Activated T-cell treated with anti-CD3 and anti-CD28 coated beads, Interleukin-2, amount 50 U/mL, for 24 hours (primary cell): ENCODE results near the gene ADAD2.
"Not testable (repeated sequence)": the region's sequence is repeated elsewhere in the genome, so short reads cannot be mapped to it uniquely, and the experiment has no call there.

ENCODE experiments used
- DNase-seq: peaks from one replicate; pipeline ENCODE4 v3.0.0-alpha.2; 2020
- H3K27ac Mint-ChIP-seq: 2 replicates; pipeline ENCODE4 v1.8.0; 2020; ENCODE audit warnings: mild to moderate bottlenecking, mixed read lengths
- H3K27me3 Mint-ChIP-seq: 2 replicates; pipeline ENCODE4 v1.8.0; 2020; ENCODE audit warnings: mixed read lengths
- H3K36me3 Mint-ChIP-seq: 2 replicates; pipeline ENCODE4 v1.8.0; 2020; ENCODE audit warnings: low read depth, mixed read lengths
- H3K4me1 Mint-ChIP-seq: 2 replicates; pipeline ENCODE4 v1.8.0; 2020; ENCODE audit warnings: low read depth, mixed read lengths
- H3K4me3 Mint-ChIP-seq: 2 replicates; pipeline ENCODE4 v1.8.0; 2020; ENCODE audit warnings: mild to moderate bottlenecking, moderate library complexity, mixed read lengths
- H3K9me3 Mint-ChIP-seq: 2 replicates; pipeline ENCODE4 v1.8.0; 2020; ENCODE audit warnings: mixed read lengths

Gene ADAD2

GRCh38 chr16:84197466-84198128 lies 6.6 kb downstream of the ADAD2 start:
- DNase-seq: no peak
- no peak overlapping the region for H3K4me3 Mint-ChIP-seq
- no peaks in the 10 kb centered on the region for H3K27me3 Mint-ChIP-seq
- H3K36me3 Mint-ChIP-seq: no peaks in the 10 kb centered on the region
- no peaks in the 10 kb centered on the region for H3K9me3 Mint-ChIP-seq
- H3K27ac Mint-ChIP-seq: no peak overlapping the region
- peaks cover 18% of the 10 kb centered on the region for H3K4me1 Mint-ChIP-seq

GRCh38 chr16:84198401-84198800 lies 7.4 kb downstream of the ADAD2 start:
- Mint-ChIP-seq H3K4me1 (peaks cover 14% of the 10 kb centered on the region), H3K27me3 (no peaks in the 10 kb centered on the region), H3K36me3 (no peaks in the 10 kb centered on the region), H3K9me3 (no peaks in the 10 kb centered on the region), H3K27ac (no peak overlapping the region), H3K4me3 (no peak overlapping the region)
- no peak for DNase-seq

DNA sequence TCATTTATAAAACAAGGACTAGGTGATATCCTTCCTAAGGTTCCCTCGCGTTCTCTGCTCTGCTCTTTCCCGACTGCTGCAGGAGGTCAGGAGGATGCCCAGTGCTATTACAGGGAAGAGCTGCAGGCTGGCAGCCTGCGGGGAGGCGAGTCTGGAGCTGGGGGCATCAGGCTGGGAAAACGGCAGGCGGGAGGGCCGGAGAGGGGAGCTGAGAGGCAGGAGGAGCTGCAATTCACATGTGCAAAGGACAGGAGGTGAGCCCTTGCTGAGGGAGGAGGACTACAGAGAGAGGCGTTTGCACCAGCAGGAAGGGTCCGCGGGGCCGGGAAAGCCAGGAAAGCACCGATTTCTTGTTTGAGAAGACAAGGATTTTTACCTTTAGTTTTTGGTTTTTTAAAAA lies 8.1 kb downstream of the ADAD2 start:
- H3K27me3 Mint-ChIP-seq: no peaks in the 10 kb centered on the region
- no peak overlapping the region for H3K4me3 Mint-ChIP-seq
- H3K4me1 Mint-ChIP-seq: peaks cover 7% of the 10 kb centered on the region
- no peak overlapping the region for H3K27ac Mint-ChIP-seq
- no peak for DNase-seq
- H3K9me3 Mint-ChIP-seq: no peaks in the 10 kb centered on the region
- H3K36me3 Mint-ChIP-seq: no peaks in the 10 kb centered on the region

GRCh38 chr16:84199861-84200260 lies 8.9 kb downstream of the ADAD2 start:
- H3K36me3 Mint-ChIP-seq: no peaks in the 10 kb centered on the region
- H3K4me1 Mint-ChIP-seq: no peaks in the 10 kb centered on the region
- no peak for DNase-seq
- no peaks in the 10 kb centered on the region for H3K27me3 Mint-ChIP-seq
- H3K9me3 Mint-ChIP-seq: no peaks in the 10 kb centered on the region
- no peak overlapping the region for H3K27ac Mint-ChIP-seq
- no peak overlapping the region for H3K4me3 Mint-ChIP-seq

DNA sequence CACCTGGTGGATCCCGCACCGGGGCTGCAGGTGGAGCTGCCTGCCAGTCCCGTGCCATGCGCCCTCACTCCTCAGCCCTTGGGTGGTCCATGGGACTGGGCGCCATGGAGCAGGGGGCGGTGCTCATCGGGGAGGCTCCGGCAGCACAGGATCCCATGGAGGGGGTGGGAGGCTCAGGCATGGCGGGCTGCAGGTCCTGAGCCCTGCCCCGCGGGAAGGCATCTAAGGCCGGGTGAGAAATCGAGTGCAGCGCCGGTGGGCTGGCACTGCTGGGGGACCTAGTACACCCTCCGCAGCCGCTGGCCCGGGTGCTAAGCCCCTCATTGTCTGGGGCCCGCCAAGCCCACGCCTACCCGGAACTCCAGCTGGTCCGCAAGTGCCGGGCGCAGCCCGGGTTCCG lies 13.6 kb downstream of the ADAD2 start:
- H3K36me3 Mint-ChIP-seq, H3K4me3 Mint-ChIP-seq, H3K9me3 Mint-ChIP-seq, DNase-seq, H3K4me1 Mint-ChIP-seq, H3K27ac Mint-ChIP-seq, H3K27me3 Mint-ChIP-seq: not testable (repeated sequence)

GRCh38 chr16:84205123-84205522 lies 14.2 kb downstream of the ADAD2 start:
- not testable (repeated sequence) for DNase-seq, H3K4me3 Mint-ChIP-seq, H3K36me3 Mint-ChIP-seq, H3K4me1 Mint-ChIP-seq, H3K9me3 Mint-ChIP-seq, H3K27ac Mint-ChIP-seq, H3K27me3 Mint-ChIP-seq

DNA sequence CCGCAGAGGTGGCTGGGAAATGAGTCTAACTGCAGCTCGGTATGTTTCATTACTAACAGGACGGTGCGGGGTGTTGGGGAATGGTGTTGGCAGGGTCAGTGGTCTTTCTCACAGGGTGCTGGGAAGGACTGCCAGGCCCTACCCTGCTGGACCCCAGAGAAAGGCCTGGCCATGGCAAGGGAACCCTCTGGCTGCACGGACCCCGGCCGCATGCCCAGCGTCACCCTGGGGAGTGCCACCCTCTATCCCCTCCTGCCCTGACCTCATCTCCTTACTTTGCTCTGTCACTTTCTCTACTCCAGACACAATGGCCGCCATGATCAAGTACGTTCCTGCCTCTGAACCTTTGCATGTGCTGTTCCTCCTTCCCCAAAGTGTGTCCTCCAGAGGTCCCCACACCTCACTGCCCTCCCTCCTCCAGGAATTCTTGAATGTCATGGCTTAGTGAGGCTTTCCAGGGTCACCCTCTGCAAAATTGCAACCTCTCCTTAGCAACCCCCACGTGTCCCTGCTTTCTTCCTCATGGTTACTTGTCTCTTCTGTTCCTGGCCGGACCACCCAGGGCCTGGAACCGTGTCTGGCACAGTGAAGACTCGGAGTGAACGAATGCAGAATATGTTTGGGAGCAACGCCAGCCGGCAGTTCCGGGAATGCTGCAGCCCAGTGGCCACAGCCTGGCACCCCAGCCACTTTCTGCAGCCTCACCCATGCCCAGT lies 15.2 kb downstream of the ADAD2 start:
- no peak for DNase-seq
- H3K4me1 Mint-ChIP-seq: peaks cover 5% of the 10 kb centered on the region
- no peak overlapping the region for H3K27ac Mint-ChIP-seq
- no peaks in the 10 kb centered on the region for H3K9me3 Mint-ChIP-seq
- no peak overlapping the region for H3K4me3 Mint-ChIP-seq
- H3K27me3 Mint-ChIP-seq: no peaks in the 10 kb centered on the region
- no peaks in the 10 kb centered on the region for H3K36me3 Mint-ChIP-seq

GRCh38 chr16:84207251-84207650 lies 16.3 kb downstream of the ADAD2 start:
- Mint-ChIP-seq H3K4me3 (no peak overlapping the region), H3K27ac (no peak overlapping the region), H3K27me3 (no peaks in the 10 kb centered on the region), H3K9me3 (no peaks in the 10 kb centered on the region), H3K36me3 (no peaks in the 10 kb centered on the region), H3K4me1 (peaks cover 5% of the 10 kb centered on the region)
- DNase-seq: no peak

GRCh38 chr16:84207879-84208278 lies 16.9 kb downstream of the ADAD2 start:
- H3K4me1 Mint-ChIP-seq: peaks cover 5% of the 10 kb centered on the region
- H3K27ac Mint-ChIP-seq: no peak overlapping the region
- H3K4me3 Mint-ChIP-seq: no peak overlapping the region

DNA sequence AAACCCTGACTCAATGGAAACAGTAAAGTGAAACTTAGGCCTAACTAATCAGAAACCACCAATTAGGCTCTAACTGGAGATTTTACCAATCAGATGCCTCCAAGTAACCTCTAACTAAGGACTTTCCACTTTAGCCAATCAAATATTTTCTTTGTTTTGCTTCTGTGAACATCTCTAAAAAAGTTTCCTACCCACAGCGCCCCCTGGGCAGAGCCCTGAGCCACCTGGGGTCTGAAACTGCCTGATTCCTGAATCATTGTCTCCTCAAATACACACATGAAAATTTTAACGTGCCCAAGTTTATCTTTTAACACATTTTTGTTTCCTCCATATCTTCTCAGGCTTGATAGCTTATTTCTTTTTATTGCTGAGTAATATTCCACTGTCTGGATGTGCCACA lies 19.0 kb downstream of the ADAD2 start:
- Mint-ChIP-seq H3K36me3 (no peaks in the 10 kb centered on the region), H3K4me3 (no peak overlapping the region), H3K27me3 (no peaks in the 10 kb centered on the region), H3K4me1 (peaks cover 5% of the 10 kb centered on the region), H3K9me3 (no peaks in the 10 kb centered on the region), H3K27ac (no peak overlapping the region)
- DNase-seq: no peak

More at GRCh38 chr16:84207879-84208278, 16.9 kb downstream of the ADAD2 start:
- DNase-seq: no peak
- H3K9me3 Mint-ChIP-seq: no peaks in the 10 kb centered on the region
- H3K27me3 Mint-ChIP-seq: no peaks in the 10 kb centered on the region
- H3K36me3 Mint-ChIP-seq: no peaks in the 10 kb centered on the region

DNA sequence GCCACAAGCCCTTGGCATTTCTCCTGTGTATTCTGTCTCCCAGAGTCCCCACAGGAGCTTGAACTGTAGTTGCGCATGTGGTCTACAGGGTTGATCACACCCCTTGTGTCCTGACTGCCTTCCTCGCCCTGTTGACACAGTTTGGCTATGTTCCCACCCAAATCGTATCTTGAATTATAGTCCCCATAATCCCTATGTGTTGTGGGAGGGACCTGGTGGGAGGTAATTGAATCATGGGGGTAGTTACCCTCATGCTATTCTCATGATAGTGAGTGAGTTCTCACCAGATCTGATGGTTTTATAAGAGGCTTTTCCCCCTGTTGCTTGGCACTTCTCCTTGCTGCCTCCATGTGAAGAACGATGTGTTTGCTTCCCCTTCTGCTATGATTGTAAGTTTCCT lies 21.2 kb downstream of the ADAD2 start:
- Mint-ChIP-seq H3K27ac (no peak overlapping the region), H3K4me3 (no peak overlapping the region), H3K27me3 (no peaks in the 10 kb centered on the region), H3K4me1 (peaks cover 5% of the 10 kb centered on the region), H3K36me3 (no peaks in the 10 kb centered on the region), H3K9me3 (no peaks in the 10 kb centered on the region)
- DNase-seq: no peak

GRCh38 chr16:84212631-84213030 lies 21.7 kb downstream of the ADAD2 start:
- no peak overlapping the region for H3K4me3 Mint-ChIP-seq
- no peaks in the 10 kb centered on the region for H3K36me3 Mint-ChIP-seq
- no peak overlapping the region for H3K27ac Mint-ChIP-seq
- peaks cover 5% of the 10 kb centered on the region for H3K4me1 Mint-ChIP-seq
- no peaks in the 10 kb centered on the region for H3K27me3 Mint-ChIP-seq
- no peak for DNase-seq
- H3K9me3 Mint-ChIP-seq: no peaks in the 10 kb centered on the region

DNA sequence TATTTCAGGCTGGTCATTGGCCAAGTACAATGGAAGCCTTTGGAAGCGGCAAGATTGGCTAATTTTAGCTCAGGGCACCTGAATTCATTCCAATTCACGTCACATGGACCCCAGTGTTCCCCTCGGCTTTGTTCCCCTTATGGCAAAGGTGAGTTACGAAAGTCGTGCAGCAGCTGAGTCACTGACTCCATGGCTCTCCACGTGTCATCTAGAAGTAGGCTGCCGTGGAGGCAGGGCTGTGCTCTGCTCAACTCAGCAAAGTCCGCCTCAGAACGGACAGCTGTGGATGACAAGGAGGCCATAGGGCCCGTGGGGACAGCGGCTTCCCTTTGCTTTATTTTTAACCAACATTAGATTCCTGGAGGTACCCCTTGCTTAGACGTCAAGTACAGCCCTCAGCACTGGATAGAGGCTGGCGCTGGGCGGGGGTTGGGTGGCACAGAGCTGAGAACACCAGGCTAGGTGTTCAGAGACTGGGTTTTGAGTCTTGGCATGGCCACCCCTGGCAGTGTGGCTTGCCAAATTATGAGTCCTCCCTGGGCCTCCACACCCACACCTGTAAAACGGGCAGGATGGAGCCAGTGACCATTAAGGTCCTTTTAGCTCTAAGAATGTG lies 23.6 kb downstream of the ADAD2 start:
- no peak overlapping the region for H3K27ac Mint-ChIP-seq
- H3K9me3 Mint-ChIP-seq: no peaks in the 10 kb centered on the region
- DNase-seq: no peak
- H3K27me3 Mint-ChIP-seq: no peaks in the 10 kb centered on the region
- H3K4me1 Mint-ChIP-seq: peaks cover 3% of the 10 kb centered on the region
- no peak overlapping the region for H3K4me3 Mint-ChIP-seq
- no peaks in the 10 kb centered on the region for H3K36me3 Mint-ChIP-seq

GRCh38 chr16:84215531-84215930 lies 24.6 kb downstream of the ADAD2 start:
- Mint-ChIP-seq H3K36me3 (no peaks in the 10 kb centered on the region), H3K9me3 (no peaks in the 10 kb centered on the region), H3K4me3 (no peak overlapping the region), H3K27ac (no peak overlapping the region), H3K4me1 (no peaks in the 10 kb centered on the region), H3K27me3 (no peaks in the 10 kb centered on the region)
- no peak for DNase-seq

DNA sequence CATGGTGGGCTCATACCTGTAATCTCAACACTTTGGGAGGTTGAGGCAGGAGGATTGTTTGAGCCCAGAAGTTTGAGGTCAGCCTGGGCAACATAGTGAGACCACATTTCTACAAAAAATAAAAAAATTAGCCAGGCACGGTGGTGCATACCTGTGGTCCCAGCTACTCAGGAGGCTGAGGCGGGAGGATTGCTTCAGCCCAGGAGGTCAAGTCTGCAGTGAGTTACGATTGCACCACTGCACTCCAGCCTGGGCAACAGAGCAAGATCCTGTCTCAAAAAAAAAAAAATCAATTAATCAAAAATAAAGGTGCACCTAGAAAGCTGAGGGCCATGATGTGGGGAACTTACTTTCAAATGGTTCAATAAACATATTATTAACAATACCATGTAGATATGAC lies 25.2 kb downstream of the ADAD2 start:
- not testable (repeated sequence) for H3K9me3 Mint-ChIP-seq, DNase-seq, H3K27me3 Mint-ChIP-seq, H3K27ac Mint-ChIP-seq, H3K4me3 Mint-ChIP-seq, H3K4me1 Mint-ChIP-seq, H3K36me3 Mint-ChIP-seq
